ENCODE measurements around the gene FAM83E. TPM values are rescaled to one million over a fixed set of nuclear protein-coding genes. Genes with fewer than 3 reads are reported as not detected.
"Not testable (repeated sequence)": the region's sequence is repeated elsewhere in the genome, so short reads cannot be mapped to it uniquely, and the experiment has no call there.

The FAM83E gene
- polyA plus RNA-seq, 3 donors, result not detected

DNA sequence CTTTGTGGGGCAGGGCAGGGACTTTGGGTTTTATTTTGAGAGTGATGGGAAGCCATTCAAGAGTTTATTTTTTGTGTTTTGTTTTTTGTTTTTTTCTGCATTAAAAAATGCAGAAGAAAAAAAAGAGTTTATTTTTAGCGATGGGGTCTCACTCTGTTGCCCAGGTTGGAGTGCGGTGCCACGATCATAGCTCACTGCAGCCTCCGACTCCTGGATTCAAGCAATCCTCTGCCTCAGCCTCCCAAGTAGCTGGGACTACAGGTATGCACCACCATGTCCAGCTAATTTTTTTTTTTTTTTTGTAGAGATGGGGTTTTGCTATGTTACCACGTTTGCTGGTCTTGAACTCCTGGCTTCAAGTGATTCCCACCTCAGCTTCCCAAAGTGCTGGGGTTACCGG is 43.6 kb upstream of the FAM83E start:
- no peak overlapping the region for H3K27ac Mint-ChIP-seq
- H3K36me3 Mint-ChIP-seq, result no peaks in the 10 kb centered on the region
- H3K4me1 ChIP-seq (ENCODE audit: control insufficient read depth in 1 of 2, insufficient read depth in 2 of 2, low read length in 2 of 2), result peaks cover 18 to 22% of the 10 kb centered on the region in 2 donors
- H3K4me1 Mint-ChIP-seq, result peaks cover 16% of the 10 kb centered on the region
- no peaks in the 10 kb centered on the region for H3K9me3 ChIP-seq (replicated peaks in 1 of 2; ENCODE audit: control insufficient read depth in 1 of 2, insufficient read depth in 1 of 2, low read length in 2 of 2)
- H3K9me3 Mint-ChIP-seq, result peaks cover 0 to 3% (median 0%) of the 10 kb centered on the region in 7 donors
- H3K79me2 ChIP-seq (ENCODE audit: insufficient read depth, low read length), result no peaks in the 10 kb centered on the region
- no peak overlapping the region for H3K4me3 ChIP-seq (replicated peaks in 1 of 3; ENCODE audit: low read depth in 2 of 3, low read length in 3 of 3)
- H3K4me2 ChIP-seq (replicated peaks; ENCODE audit: extremely low read depth, low read length, poor library complexity, severe bottlenecking), result no peak overlapping the region
- DNase-seq, result no peak
- TF ChIP-seq, protein P1, sequence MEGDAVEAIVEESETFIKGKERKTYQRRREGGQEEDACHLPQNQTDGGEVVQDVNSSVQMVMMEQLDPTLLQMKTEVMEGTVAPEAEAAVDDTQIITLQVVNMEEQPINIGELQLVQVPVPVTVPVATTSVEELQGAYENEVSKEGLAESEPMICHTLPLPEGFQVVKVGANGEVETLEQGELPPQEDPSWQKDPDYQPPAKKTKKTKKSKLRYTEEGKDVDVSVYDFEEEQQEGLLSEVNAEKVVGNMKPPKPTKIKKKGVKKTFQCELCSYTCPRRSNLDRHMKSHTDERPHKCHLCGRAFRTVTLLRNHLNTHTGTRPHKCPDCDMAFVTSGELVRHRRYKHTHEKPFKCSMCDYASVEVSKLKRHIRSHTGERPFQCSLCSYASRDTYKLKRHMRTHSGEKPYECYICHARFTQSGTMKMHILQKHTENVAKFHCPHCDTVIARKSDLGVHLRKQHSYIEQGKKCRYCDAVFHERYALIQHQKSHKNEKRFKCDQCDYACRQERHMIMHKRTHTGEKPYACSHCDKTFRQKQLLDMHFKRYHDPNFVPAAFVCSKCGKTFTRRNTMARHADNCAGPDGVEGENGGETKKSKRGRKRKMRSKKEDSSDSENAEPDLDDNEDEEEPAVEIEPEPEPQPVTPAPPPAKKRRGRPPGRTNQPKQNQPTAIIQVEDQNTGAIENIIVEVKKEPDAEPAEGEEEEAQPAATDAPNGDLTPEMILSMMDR (IDR thresholded peaks at IDR 0.05), result no peak
- peaks cover 7 to 10% (median 7%) of the 10 kb centered on the region in 3 donors for H3K27me3 Mint-ChIP-seq (ENCODE audit: low read depth in 3 of 3)
- H3K27ac ChIP-seq (ENCODE audit: low read depth in 1 of 2, low read length in 2 of 2), result no peak overlapping the region
- H3K36me3 ChIP-seq (replicated peaks in 1 of 2; ENCODE audit: control insufficient read depth in 1 of 2, insufficient read depth in 2 of 2, low read length in 2 of 2), result no peaks in the 10 kb centered on the region
- no peak overlapping the region for H3K9ac ChIP-seq (ENCODE audit: insufficient read depth, low read length, poor library complexity, severe bottlenecking)
- H2AFZ ChIP-seq (ENCODE audit: insufficient read depth, low read depth, low read length, poor library complexity, severe bottlenecking), result no peak overlapping the region
- no peak overlapping the region for H3K4me3 Mint-ChIP-seq
- intact Hi-C loops (cut with micrococcal nuclease), result no loop called here
- no peaks in the 10 kb centered on the region for H3K27me3 ChIP-seq (ENCODE audit: control insufficient read depth in 2 of 2, insufficient read depth in 2 of 2, low read length in 2 of 2)
- WGBS (ENCODE audit: insufficient coverage), result 90% methylated on average over 3 of the region's 6 CpGs
- no peaks in the 10 kb centered on the region for H4K20me1 ChIP-seq (ENCODE audit: insufficient read depth, low read length)

DNA sequence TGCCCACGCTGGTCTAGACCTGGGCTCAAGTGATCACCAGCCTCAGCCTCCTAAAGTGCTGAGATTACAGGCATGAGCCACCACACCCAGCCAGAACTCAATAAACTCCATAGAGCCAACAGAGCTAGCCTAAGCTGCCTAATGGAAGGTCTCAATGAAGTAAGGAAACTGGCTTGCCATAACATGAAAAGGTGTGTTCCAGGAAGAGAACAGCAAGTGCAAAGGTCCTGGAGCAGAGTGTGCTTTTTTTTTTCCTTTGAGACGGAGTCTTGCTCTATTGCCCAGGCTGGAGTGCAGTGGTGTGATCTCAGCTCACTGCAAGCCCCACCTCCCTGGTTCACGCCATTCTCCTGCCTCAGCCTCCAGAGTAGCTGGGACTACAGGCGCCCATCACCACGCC is 43.0 kb upstream of the FAM83E start:
- H3K4me2 ChIP-seq (replicated peaks; ENCODE audit: extremely low read depth, low read length, poor library complexity, severe bottlenecking); H3K4me3 Mint-ChIP-seq; H4K20me1 ChIP-seq (ENCODE audit: insufficient read depth, low read length); H3K9me3 Mint-ChIP-seq; H3K36me3 ChIP-seq (replicated peaks in 1 of 2; ENCODE audit: control insufficient read depth in 1 of 2, insufficient read depth in 2 of 2, low read length in 2 of 2); H3K36me3 Mint-ChIP-seq; H3K27ac ChIP-seq (ENCODE audit: low read depth in 1 of 2, low read length in 2 of 2); H3K4me3 ChIP-seq (replicated peaks in 1 of 3; ENCODE audit: low read depth in 2 of 3, low read length in 3 of 3); H3K27me3 ChIP-seq (ENCODE audit: control insufficient read depth in 2 of 2, insufficient read depth in 2 of 2, low read length in 2 of 2); H3K9ac ChIP-seq (ENCODE audit: insufficient read depth, low read length, poor library complexity, severe bottlenecking); H3K79me2 ChIP-seq (ENCODE audit: insufficient read depth, low read length); H2AFZ ChIP-seq (ENCODE audit: insufficient read depth, low read depth, low read length, poor library complexity, severe bottlenecking); H3K9me3 ChIP-seq (replicated peaks in 1 of 2; ENCODE audit: control insufficient read depth in 1 of 2, insufficient read depth in 1 of 2, low read length in 2 of 2); DNase-seq; intact Hi-C loops (cut with micrococcal nuclease): not testable (repeated sequence)
- H3K27me3 Mint-ChIP-seq (ENCODE audit: low read depth in 3 of 3), result peaks cover 7 to 10% (median 7%) of the 10 kb centered on the region in 3 donors
- peaks cover 17% of the 10 kb centered on the region for H3K4me1 Mint-ChIP-seq
- 90% methylated on average over 4 of the region's 5 CpGs for WGBS (ENCODE audit: insufficient coverage)
- peak overlapping the region in 1 of 7 donors; percentile 11 for H3K27ac Mint-ChIP-seq
- H3K4me1 ChIP-seq (ENCODE audit: control insufficient read depth in 1 of 2, insufficient read depth in 2 of 2, low read length in 2 of 2), result peaks cover 23 to 26% of the 10 kb centered on the region in 2 donors
